GM12878 (cell line): Measurements from ENCODE around the gene C1orf21. TPM values are rescaled to one million over a fixed set of nuclear protein-coding genes. Genes with fewer than 3 reads are reported as not detected.

Experiments
- ATAC-seq: fragments of 200-7000 bp; cut with Tn5 transposase; 3 replicates; pipeline ENCODE4 v1.9.1; 2020; ENCODE audit warnings: mild to moderate bottlenecking, moderate library complexity
- BruUV-seq: library from RNA; stranded (reverse); fragments of 400-500 nt; replicated peaks from 2 replicates; lab custom pipeline; 2021; lab: Mats Ljungman, UMichigan
- CTCF ChIA-PET: fragments of 300-600 bp; sonication (Branson Sonifier 250); formaldehyde crosslinking; extraction: SDS; loops from one replicate; lab custom pipeline; 2021; ENCODE audit warnings: inconsistent platforms; lab: Yijun Ruan, JAX
- POLR2A ChIA-PET: fragments of 350-600 bp; formaldehyde crosslinking; extraction: SDS; loops from one replicate; lab custom pipeline; 2021; ENCODE audit warnings: inconsistent platforms; lab: Charles Lee
- RAD21 ChIA-PET: fragments of 300-600 bp; sonication (Branson Sonifier 250); formaldehyde crosslinking; loops from one replicate; lab custom pipeline; 2023; ENCODE audit warnings: antibody characterized with exemption; ENCODE audit not compliant: unreplicated experiment; lab: Charles Lee
- SMC1A ChIA-PET: fragments of 300-600 bp; sonication (Branson Sonifier 250); formaldehyde crosslinking; loops from one replicate; lab custom pipeline; 2023; ENCODE audit not compliant: unreplicated experiment, uncharacterized antibody; lab: Charles Lee
- DNase-seq: peaks from one replicate; pipeline ENCODE4 v3.0.0-alpha.2; 2011; ENCODE audit warnings: low read depth, low spot score
- FAIRE-seq: peaks from 3 replicates; lab custom pipeline; 2011; peaks lifted over from hg19 to GRCh38; lab: Jason Lieb, UNC
- H2AFZ ChIP-seq: 2 replicates; pipeline ENCODE4 v1.6.0; 2011; ENCODE audit warnings: low read depth, low read length, control low read depth; ENCODE audit not compliant: control insufficient read depth
- H3K27ac ChIP-seq: 2 replicates; pipeline ENCODE4 v1.5.1; 2011; ENCODE audit warnings: control low read depth; ENCODE audit not compliant: control insufficient read depth, insufficient read depth
- H3K27me3 ChIP-seq, 2 experiments: replicated peaks in 1 of 2; 2 replicates each; pipeline versions ENCODE4 v1.6.0 to v1.6.1; 2011; ENCODE audit warnings: low read length in 1 of 2; ENCODE audit not compliant: control insufficient read depth in 2 of 2, insufficient read depth in 2 of 2
- H3K36me3 ChIP-seq, 2 experiments: 2 replicates each; pipeline ENCODE4 v1.5.1; 2011; ENCODE audit warnings: low read length in 1 of 2; ENCODE audit not compliant: control insufficient read depth in 2 of 2, insufficient read depth in 2 of 2
- H3K4me1 ChIP-seq: 2 replicates; pipeline ENCODE4 v1.6.1; 2011; ENCODE audit warnings: mild to moderate bottlenecking, low read length, moderate library complexity, mixed read lengths; ENCODE audit not compliant: control insufficient read depth, insufficient read depth
- H3K4me2 ChIP-seq: 2 replicates; pipeline ENCODE4 v1.6.0; 2011; ENCODE audit warnings: control low read depth; ENCODE audit not compliant: control insufficient read depth, insufficient read depth
- H3K4me3 ChIP-seq: fragments of 200-600 bp; sonication (generic); 2 replicates; pipeline ENCODE4 v1.5.1; 2016
- H3K79me2 ChIP-seq: 2 replicates; pipeline ENCODE4 v1.6.0; 2011; ENCODE audit warnings: low read length; ENCODE audit not compliant: control insufficient read depth, insufficient read depth
- H3K9ac ChIP-seq: 2 replicates; pipeline ENCODE4 v1.8.0; 2011; ENCODE audit warnings: low read length, control low read depth, mixed read lengths; ENCODE audit not compliant: control insufficient read depth, insufficient read depth
- H3K9me3 ChIP-seq: replicated peaks from 3 replicates; pipeline ENCODE4 v1.5.1; 2011; ENCODE audit warnings: mild to moderate bottlenecking, low read length; ENCODE audit not compliant: control insufficient read depth, insufficient read depth
- H4K20me1 ChIP-seq: 2 replicates; pipeline ENCODE4 v1.6.0; 2011; ENCODE audit not compliant: control insufficient read depth, insufficient read depth
- CBFB ChIP-seq: IDR thresholded peaks from 2 replicates; pipeline ENCODE4 v1.6.1; 2016; ENCODE audit warnings: antibody characterized with exemption, low read depth
- CEBPB ChIP-seq, 2 experiments: fragments of 150-350 bp in 1 of 2; IDR thresholded peaks; 2 replicates each; pipeline ENCODE4 v1.6.1; 2012 to 2014; ENCODE audit warnings: low read depth in 2 of 2, low read length in 2 of 2, borderline replicate concordance in 1 of 2, inconsistent platforms in 1 of 2
- CREM ChIP-seq: IDR thresholded peaks from 2 replicates; pipeline ENCODE4 v1.6.1; 2014; ENCODE audit warnings: antibody characterized with exemption, low read depth
- MTA2 ChIP-seq: fragments of 450-650 bp; IDR thresholded peaks from 2 replicates; pipeline ENCODE4 v1.6.1; 2016; ENCODE audit warnings: low read depth, mild to moderate bottlenecking, moderate library complexity
- POU2F2 ChIP-seq: IDR thresholded peaks from 3 replicates; pipeline ENCODE4 v1.6.1; 2011; ENCODE audit warnings: low read depth, mild to moderate bottlenecking, low read length, borderline replicate concordance
- RAD21 ChIP-seq: IDR thresholded peaks from 2 replicates; pipeline ENCODE4 v1.6.1; 2011; ENCODE audit warnings: mild to moderate bottlenecking, low read depth, low read length, moderate library complexity; ENCODE audit not compliant: insufficient read depth
- SMC3 ChIP-seq: IDR thresholded peaks from 2 replicates; pipeline ENCODE4 v1.6.1; 2011; ENCODE audit warnings: low read length, improper control_type of control experiment, borderline replicate concordance
- SREBF1 ChIP-seq: IDR thresholded peaks from 2 replicates; pipeline ENCODE4 v1.6.1; 2012; ENCODE audit warnings: mild to moderate bottlenecking, low read length
- STAT1 ChIP-seq: fragments of 450-650 bp; conservative IDR thresholded peaks from 2 replicates; pipeline ENCODE4 v1.6.1; 2014; ENCODE audit warnings: antibody characterized with exemption, mild to moderate bottlenecking
- WRNIP1 ChIP-seq: IDR thresholded peaks from 2 replicates; pipeline ENCODE4 v1.6.1; 2011; ENCODE audit warnings: low read depth, low read length, improper control_type of control experiment, borderline replicate concordance
- ZZZ3 ChIP-seq: IDR thresholded peaks from 2 replicates; pipeline ENCODE4 v1.6.1; 2011; ENCODE audit warnings: low read depth; ENCODE audit not compliant: control insufficient read depth, insufficient read length
- WGBS: methylation state at CpG from one replicate; pipeline ENCODE4 v1.1.6; 2016; ENCODE audit warnings: low lambda C conversion rate; ENCODE audit not compliant: insufficient replicate concordance, insufficient coverage; ENCODE audit errors: missing lambda C conversion rate; 5-methylcytosine and 5-hydroxymethylcytosine counted together
- in situ Hi-C: fragments of 300-500 bp; cut with MboI; formaldehyde crosslinking; loops from 9 replicates; pipeline ENCODE4 v1.14.3; 2018; ENCODE audit warnings: mixed read lengths
- intact Hi-C: fragments of 100-400 bp; cut with micrococcal nuclease; formaldehyde crosslinking; loops from one replicate; pipeline ENCODE4 v1.14.2; 2022; ENCODE audit not compliant: unreplicated experiment
- polyA plus RNA-seq, 11 experiments: library from polyadenylated mRNA; depleted of rRNA in 4 of 11; unstranded in 6 of 11; stranded (reverse) in 5 of 11; fragments of >200 nt; fragmentation: Nextera tagmentation in 4 of 11; fragmentation: Illumina TruSeq in 1 of 11; extraction: Ambion mirVana in 4 of 11; extraction: Trizol in 1 of 11; gene quantifications; 1 replicate in 1 of 11; 2 replicates in 10 of 11; pipeline versions ENCODE4 v1.2.1 to v1.2.3, GENCODE V29; 2011 to 2016; ENCODE audit warnings: inconsistent platforms in 2 of 11, missing spikeins in 2 of 11, low read depth in 1 of 11
- total RNA-seq, 4 experiments: library from RNA; depleted of rRNA in 3 of 4; stranded (reverse); fragments of >200 nt in 3 of 4; fragmentation: Illumina TruSeq in 1 of 4; extraction: Trizol in 1 of 4; gene quantifications; 2 replicates each; pipeline versions ENCODE4 v1.2.1 to v1.2.3, GENCODE V29; 2013 to 2021
- TF ChIP-seq, protein P1 (sequence below): fragments of 450-650 bp; formaldehyde crosslinking; IDR thresholded peaks from 2 replicates; pipeline ENCODE4 v1.4.0; 2020; ENCODE audit warnings: mild to moderate bottlenecking, moderate library complexity
- TF ChIP-seq, protein P2 (sequence below): fragments of 450-650 bp; IDR thresholded peaks from 2 replicates; pipeline ENCODE4 v1.6.1; 2017; ENCODE audit warnings: low read depth, mild to moderate bottlenecking, moderate library complexity
- TF ChIP-seq, protein P3 (sequence below), 3 experiments: IDR thresholded peaks in 2 of 3; conservative IDR thresholded peaks in 1 of 3; 2 replicates each; pipeline ENCODE4 v1.5.1; 2011; ENCODE audit warnings: low read depth in 3 of 3, low read length in 3 of 3, mild to moderate bottlenecking in 3 of 3, control low read depth in 2 of 3, moderate library complexity in 2 of 3, inconsistent platforms in 1 of 3, mixed read lengths in 1 of 3; ENCODE audit not compliant: control insufficient read depth in 2 of 3, insufficient read depth in 1 of 3; ENCODE audit errors: extremely low read depth in 1 of 3

Gene C1orf21
- total and polyA plus RNA-seq, 10 of the 15 experiments (the other 5 are each of a cell fraction or from before 2014, with no cell fraction given), result 0.03 to 1.6 (median 0.17) TPM; not detected in 3

DNA sequence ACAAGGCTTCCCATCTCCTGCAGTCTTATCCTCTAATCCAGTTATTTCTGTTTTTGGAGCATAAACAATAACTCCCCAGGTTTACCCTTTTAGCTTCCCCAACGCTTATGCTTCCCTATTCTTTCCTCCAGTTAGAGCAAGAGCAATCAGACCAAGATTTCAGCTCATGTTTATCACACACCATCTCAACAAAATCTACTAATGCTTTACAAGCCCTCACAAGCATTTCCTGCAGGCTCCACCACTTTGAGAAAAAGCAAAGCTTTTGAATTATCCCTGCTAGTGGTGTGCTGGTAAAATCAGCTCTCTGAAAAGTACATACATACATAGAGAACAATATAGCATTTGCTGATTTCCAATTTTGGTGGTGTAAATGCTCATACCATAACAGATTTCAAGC lies 275.0 kb downstream of the C1orf21 start (continued):
- TF ChIP-seq, protein P1, sequence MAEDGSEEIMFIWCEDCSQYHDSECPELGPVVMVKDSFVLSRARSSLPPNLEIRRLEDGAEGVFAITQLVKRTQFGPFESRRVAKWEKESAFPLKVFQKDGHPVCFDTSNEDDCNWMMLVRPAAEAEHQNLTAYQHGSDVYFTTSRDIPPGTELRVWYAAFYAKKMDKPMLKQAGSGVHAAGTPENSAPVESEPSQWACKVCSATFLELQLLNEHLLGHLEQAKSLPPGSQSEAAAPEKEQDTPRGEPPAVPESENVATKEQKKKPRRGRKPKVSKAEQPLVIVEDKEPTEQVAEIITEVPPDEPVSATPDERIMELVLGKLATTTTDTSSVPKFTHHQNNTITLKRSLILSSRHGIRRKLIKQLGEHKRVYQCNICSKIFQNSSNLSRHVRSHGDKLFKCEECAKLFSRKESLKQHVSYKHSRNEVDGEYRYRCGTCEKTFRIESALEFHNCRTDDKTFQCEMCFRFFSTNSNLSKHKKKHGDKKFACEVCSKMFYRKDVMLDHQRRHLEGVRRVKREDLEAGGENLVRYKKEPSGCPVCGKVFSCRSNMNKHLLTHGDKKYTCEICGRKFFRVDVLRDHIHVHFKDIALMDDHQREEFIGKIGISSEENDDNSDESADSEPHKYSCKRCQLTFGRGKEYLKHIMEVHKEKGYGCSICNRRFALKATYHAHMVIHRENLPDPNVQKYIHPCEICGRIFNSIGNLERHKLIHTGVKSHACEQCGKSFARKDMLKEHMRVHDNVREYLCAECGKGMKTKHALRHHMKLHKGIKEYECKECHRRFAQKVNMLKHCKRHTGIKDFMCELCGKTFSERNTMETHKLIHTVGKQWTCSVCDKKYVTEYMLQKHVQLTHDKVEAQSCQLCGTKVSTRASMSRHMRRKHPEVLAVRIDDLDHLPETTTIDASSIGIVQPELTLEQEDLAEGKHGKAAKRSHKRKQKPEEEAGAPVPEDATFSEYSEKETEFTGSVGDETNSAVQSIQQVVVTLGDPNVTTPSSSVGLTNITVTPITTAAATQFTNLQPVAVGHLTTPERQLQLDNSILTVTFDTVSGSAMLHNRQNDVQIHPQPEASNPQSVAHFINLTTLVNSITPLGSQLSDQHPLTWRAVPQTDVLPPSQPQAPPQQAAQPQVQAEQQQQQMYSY, result no peak
- TF ChIP-seq CBFB (no peak), WRNIP1 (no peak), CEBPB (IDR thresholded peaks at IDR 0.05; ENCODE audit: borderline replicate concordance in 1 of 2, low read depth in 2 of 2, low read length in 2 of 2) (no peak), POU2F2 (no peak)

DNA sequence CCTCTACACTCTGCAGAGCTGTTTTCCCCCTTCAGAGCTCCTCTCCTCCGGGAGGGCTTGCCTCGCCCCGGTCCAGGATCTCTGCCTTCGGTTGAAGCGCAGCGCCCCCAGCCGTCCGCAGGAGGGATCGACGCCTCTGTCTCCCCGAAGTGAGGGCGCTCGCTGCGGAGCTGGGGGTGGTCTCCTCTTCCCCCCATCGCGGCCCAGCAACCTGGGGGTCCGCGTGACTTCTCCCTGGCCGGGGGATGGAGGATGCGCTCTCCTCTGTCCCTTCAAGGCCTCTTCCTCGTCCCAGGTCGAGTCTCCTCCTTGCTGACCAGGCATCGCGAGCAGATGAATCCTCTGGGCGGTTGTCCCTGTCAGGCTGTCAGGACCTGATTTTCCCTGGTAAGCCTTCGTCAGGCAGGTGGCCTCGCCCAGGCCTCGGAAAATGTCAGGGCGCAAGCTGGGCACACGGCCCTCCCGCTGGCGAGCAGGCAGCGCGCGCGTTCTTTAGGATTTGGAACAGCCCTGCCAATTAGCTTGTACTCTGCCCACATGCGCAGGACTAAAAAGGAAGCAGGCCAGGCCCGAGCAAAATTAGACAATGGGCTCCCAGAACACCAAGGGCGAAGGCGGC lies 277.3 kb downstream of the C1orf21 start:
- Histone ChIP-seq H3K27me3 (peaks cover 0 to 3% of the 10 kb centered on the region in 2 experiments; a peak in 2 of 4 replicates), H3K4me1 (no peaks in the 10 kb centered on the region), H4K20me1 (no peaks in the 10 kb centered on the region), H3K4me2 (no peak overlapping the region), H2AFZ (no peak overlapping the region), H3K4me3 (no peak overlapping the region), H3K79me2 (no peaks in the 10 kb centered on the region), H3K9me3 (no peaks in the 10 kb centered on the region), H3K36me3 (no peaks in the 10 kb centered on the region), H3K9ac (no peak overlapping the region), H3K27ac (no peak overlapping the region)
- ChIA-PET SMC1A (interaction anchor here (0.6 to 1.3 kb wide), 4 partner anchors 13 to 608 kb away, joined by 3 to 4 read pairs (median 3); no protein-coding TSS in a partner anchor), RAD21 (interaction anchor here (0.7 to 1.6 kb wide), 6 partner anchors 12 to 589 kb away, joined by 3 to 7 read pairs (median 3); no protein-coding TSS in a partner anchor), POLR2A (no interaction called here), CTCF (interaction anchor here (0.6 to 1.9 kb wide), 27 partner anchors 8 to 1009 kb away, joined by 3 to 10 read pairs (median 4); no protein-coding TSS in a partner anchor)
- intact Hi-C loops, result loop anchor here (5.0 to 10.0 kb wide), 3 partner anchors 61 to 587 kb away; no protein-coding TSS in a partner anchor
- ATAC-seq (peak; percentile 93), FAIRE-seq (no peak), DNase-seq (no peak)
- in situ Hi-C loops, result loop anchor here (10.0 kb wide), 1 partner anchor 579 kb away; no protein-coding TSS in a partner anchor
- no TSS peak for BruUV-seq
- no peak for TF ChIP-seq MTA2
- no peak for TF ChIP-seq CREM
- peak; percentile 76 for TF ChIP-seq RAD21
- TF ChIP-seq SMC3, result peak; percentile 56
- TF ChIP-seq, protein P2, sequence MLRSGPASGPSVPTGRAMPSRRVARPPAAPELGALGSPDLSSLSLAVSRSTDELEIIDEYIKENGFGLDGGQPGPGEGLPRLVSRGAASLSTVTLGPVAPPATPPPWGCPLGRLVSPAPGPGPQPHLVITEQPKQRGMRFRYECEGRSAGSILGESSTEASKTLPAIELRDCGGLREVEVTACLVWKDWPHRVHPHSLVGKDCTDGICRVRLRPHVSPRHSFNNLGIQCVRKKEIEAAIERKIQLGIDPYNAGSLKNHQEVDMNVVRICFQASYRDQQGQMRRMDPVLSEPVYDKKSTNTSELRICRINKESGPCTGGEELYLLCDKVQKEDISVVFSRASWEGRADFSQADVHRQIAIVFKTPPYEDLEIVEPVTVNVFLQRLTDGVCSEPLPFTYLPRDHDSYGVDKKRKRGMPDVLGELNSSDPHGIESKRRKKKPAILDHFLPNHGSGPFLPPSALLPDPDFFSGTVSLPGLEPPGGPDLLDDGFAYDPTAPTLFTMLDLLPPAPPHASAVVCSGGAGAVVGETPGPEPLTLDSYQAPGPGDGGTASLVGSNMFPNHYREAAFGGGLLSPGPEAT, result no peak
- TF ChIP-seq STAT1, result no peak
- TF ChIP-seq, protein P3, sequence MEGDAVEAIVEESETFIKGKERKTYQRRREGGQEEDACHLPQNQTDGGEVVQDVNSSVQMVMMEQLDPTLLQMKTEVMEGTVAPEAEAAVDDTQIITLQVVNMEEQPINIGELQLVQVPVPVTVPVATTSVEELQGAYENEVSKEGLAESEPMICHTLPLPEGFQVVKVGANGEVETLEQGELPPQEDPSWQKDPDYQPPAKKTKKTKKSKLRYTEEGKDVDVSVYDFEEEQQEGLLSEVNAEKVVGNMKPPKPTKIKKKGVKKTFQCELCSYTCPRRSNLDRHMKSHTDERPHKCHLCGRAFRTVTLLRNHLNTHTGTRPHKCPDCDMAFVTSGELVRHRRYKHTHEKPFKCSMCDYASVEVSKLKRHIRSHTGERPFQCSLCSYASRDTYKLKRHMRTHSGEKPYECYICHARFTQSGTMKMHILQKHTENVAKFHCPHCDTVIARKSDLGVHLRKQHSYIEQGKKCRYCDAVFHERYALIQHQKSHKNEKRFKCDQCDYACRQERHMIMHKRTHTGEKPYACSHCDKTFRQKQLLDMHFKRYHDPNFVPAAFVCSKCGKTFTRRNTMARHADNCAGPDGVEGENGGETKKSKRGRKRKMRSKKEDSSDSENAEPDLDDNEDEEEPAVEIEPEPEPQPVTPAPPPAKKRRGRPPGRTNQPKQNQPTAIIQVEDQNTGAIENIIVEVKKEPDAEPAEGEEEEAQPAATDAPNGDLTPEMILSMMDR (IDR thresholded peaks at IDR 0.05 in 2 of 3, conservative IDR thresholded peaks at IDR 0.05 in 1 of 3; ENCODE audit: control insufficient read depth in 2 of 3, extremely low read depth in 1 of 3, insufficient read depth in 1 of 3, low read depth in 3 of 3, low read length in 3 of 3), result peak; percentile 74 to 84 (median 77)
- no peak for TF ChIP-seq SREBF1
- TF ChIP-seq ZZZ3, result no peak
- WGBS, result 37% methylated on average over 40 of the region's 40 CpGs
